GM19023 (cell line): ENCODE results near the gene RPS19.

Experiments
- ATAC-seq: cut with Tn5 transposase; IDR thresholded peaks from one replicate; pipeline ENCODE4 v1.9.1; 2021; ENCODE audit warnings: mild to moderate bottlenecking, moderate library complexity; ENCODE audit not compliant: unreplicated experiment

RPS19 gene

GRCh38 chr19:41877916-41878905, 18.2 kb downstream of the RPS19 start:
- ATAC-seq: peak; percentile 38

- ATAC-seq: no peak
Measured at GRCh38 chr19:41879080-41879479, 19.0 kb downstream of the RPS19 start.

- ATAC-seq: no peak
Measured at GRCh38 chr19:41879670-41880328, 19.7 kb downstream of the RPS19 start.

- ATAC-seq: no peak
Measured at GRCh38 chr19:41880329-41880708, 20.3 kb downstream of the RPS19 start.

- ATAC-seq: no peak
Measured at GRCh38 chr19:41882568-41883462, 22.8 kb downstream of the RPS19 start, which contains the start of gene ARHGEF1. ARHGEF1 (plus strand) TSS chr19:41883184; CDS start chr19:41888083, 4,899 bp downstream.

GRCh38 chr19:41883463-41883820, 23.4 kb downstream of the RPS19 start:
- no peak for ATAC-seq

- ATAC-seq: peak; percentile 87
Measured at GRCh38 chr19:41883821-41884733, 24.0 kb downstream of the RPS19 start.

GRCh38 chr19:41886761-41887710, 27.0 kb downstream of the RPS19 start:
- no peak for ATAC-seq

- no peak for ATAC-seq
Measured at GRCh38 chr19:41887711-41888382, 27.8 kb downstream of the RPS19 start.

- ATAC-seq: no peak
Measured at GRCh38 chr19:41888926-41889325, 28.9 kb downstream of the RPS19 start.

GRCh38 chr19:41889896-41890295, 29.8 kb downstream of the RPS19 start:
- ATAC-seq: no peak

GRCh38 chr19:41890936-41891335, 30.9 kb downstream of the RPS19 start:
- no peak for ATAC-seq

- ATAC-seq: no peak
Measured at GRCh38 chr19:41892173-41892902, 32.3 kb downstream of the RPS19 start.

GRCh38 chr19:41893899-41894298, 33.8 kb downstream of the RPS19 start:
- ATAC-seq: no peak

GRCh38 chr19:41894350-41894749, 34.3 kb downstream of the RPS19 start:
- ATAC-seq: no peak

GRCh38 chr19:41895745-41896580, 35.9 kb downstream of the RPS19 start:
- no peak for ATAC-seq

- ATAC-seq: no peak
Measured at GRCh38 chr19:41896581-41896942, 36.5 kb downstream of the RPS19 start.
